Activated CD4-positive, alpha-beta T cell treated with anti-CD3 and anti-CD28 coated beads, Interleukin-2, amount 50 U/mL, for 48 hours (primary cell): ENCODE data around the gene OR6B2.
A peak's percentile ranks its signal among the peaks of the same experiment; 100 is the strongest.

ENCODE experiments used
- DNase-seq, 2 experiments: peaks; one replicate each; pipeline ENCODE4 v3.0.0-alpha.2; 2020

OR6B2 gene

DNA sequence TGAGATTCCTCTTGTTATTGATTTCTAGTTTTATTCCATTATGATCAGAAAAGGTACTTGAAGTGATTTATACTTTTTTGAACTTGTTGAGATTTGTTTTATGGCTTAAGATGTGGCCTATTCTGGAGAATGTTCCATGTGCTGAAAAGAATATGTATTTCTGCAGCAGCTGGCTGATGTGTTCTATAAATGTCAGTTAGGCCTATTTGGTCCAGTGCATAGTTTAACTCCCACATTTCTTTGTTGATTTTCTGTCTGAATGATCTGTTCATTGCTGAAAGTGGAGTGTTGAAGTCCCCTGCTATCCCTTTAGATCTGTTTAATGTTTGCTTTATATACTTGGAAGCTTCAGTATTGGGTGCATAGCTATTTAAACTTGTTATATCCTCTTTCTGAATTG is 7.1 kb upstream of the OR6B2 start:
- DNase-seq = no peak

DNA sequence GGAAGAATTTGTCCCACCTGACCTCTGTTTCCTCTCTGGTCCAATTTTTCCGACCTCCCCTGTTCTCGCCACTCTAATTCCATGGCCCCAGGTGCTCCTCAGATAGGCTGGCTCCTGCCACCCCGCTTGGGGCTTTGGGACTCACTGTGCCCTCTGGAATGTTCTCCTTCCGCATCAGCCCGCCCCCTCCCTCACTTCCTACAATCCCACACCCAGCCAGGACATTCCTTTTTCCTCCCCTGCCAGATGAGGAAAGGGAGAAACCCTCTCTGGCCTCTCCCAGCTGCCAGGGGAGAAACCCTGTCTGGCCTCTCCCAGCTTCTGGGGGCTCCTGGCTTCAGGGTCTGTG is 3.1 kb upstream of the OR6B2 start:
- DNase-seq = no peak

DNA sequence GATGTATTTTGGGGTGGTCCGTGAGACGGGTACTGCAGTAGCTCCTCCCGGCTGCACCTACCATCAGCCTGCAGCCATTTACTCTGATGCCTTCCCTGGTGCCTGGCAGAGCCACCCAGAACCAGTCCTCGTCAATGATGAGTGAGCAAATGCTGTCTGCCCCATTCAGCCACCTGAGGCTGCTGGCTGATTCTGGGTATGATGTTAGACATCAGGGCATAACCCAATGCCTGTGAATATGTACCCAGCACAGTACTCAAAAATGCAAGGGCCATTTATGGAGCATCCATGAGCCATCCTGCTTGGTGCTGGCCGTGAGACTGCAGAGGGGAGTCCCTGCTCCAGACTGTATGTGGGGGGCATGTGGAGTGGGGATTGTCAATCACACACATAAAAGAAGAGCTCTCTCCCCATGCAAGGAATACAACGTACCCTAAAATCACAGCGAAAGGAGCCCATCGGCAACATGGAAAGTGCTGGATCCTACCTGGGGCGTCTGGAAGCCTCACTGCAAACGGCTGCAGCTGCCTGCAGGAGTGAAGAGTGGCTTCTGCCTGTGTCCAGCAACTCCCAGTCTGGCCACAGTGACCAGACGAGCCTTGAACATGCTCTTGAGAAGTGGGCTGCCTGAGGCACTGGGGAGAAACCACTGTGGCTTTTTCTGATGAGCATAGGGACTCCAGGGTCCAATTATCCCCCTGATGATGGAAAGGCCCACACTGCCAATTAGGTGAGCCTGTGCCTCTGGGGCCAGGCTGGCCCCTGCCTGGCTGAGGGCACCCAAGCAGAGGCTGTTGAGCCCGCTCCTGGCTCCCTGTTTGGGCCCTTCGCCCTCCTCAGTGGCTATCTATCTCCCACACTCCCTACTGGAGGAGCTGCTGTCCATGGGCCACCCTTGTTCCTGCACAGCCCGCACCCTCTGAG is 2.4 kb upstream of the OR6B2 start:
- DNase-seq = no peak

DNA sequence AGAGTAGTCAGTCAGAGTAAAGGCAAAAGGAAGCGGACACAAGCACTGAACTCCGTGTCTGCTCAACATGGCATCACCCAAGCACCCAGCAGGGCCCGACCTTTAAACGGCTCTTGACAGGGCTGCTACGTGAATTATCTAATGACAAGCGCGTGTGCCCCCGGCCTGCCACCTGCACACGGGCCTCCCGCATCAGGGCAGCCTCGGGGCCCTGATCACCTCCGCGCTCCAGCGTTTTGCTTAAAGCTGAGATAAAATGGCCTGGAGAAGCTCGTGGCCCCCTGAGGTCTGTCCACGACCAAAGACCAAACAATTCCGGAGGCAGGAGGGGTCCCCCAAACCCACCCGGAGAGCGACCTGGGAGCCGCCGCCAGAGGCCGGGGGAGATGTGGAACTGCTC is 5.5 kb downstream of the OR6B2 start:
- DNase-seq = peak in 1 of 2 experiments; percentile 20

DNA sequence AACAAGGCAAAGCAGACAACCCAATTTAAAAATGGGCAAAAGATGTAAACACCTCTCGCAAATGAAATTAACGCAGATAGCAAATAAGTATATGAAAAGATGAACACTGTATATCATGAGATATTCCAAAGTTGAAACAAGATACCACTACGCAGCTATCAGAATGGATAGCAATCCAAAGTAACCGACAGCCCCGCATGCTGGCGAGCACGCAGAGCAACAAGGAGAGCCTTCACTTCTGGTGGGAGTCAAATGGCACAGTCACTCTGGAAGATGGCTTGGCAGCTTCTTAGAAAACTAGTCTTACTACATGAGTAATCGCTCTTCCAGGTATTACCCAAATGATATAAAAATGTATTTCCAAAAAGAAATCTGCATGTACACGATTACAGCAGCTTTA is 6.4 kb downstream of the OR6B2 start:
- DNase-seq = no peak

DNA sequence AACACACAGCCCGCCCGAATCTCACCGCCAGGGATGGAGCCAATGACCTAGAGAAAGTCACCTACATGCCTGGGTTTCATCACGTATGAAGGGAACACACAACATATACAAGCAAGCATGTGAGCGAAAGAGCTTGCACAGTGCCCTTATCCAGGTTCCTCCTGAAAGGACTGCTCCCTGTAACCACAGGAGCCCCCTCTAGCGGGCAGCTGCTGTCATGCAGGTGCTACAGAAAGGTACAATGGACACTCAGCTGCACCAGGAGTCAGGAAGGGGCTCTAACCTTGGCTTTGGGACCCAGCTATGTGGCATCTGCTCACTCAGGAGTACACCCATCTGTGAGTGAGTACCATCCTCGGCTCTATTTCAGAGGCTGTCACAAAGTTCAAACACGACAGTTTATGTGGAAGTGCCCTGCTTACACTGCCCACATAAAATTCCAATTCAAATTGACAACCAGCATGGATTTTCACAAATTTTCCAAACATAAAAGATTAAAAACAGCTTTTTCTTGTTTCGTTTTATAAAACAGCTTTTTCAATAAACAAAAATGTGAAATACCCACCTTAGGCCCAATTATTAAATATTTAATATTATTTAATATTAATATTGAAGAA is 8.6 kb downstream of the OR6B2 start:
- DNase-seq = peak; percentile 72 to 76

DNA sequence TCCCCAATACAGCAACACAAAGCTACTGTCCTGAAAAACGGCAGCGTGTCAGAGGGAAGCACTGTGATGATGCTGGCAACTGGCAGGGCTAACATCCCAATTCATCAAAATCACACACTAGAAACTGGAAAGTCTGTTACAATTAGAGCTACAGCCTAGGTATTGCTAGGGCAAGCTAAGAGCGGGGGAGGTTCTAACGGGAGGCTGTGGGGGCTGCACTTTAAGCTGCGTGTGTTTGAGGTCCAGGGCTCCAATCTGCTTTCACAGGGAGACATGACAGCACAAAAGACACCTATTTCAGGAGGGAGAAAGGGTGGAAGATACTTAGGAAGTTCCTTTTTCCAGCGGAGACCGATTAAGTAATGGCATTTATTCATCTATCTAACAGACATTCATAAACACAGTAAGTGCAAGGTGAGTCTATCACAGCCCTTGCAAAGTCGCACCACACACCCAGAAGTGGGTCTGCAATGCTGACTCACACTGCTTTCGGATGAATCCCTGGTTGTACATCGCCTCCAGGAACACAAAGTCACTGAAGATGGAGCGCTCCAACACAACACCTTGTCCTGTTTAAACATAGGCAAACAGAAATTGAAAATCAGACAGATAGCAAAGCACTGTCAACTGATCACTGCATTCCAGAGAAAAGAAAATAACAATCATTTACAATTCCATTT is 12.0 kb downstream of the OR6B2 start:
- no peak for DNase-seq

DNA sequence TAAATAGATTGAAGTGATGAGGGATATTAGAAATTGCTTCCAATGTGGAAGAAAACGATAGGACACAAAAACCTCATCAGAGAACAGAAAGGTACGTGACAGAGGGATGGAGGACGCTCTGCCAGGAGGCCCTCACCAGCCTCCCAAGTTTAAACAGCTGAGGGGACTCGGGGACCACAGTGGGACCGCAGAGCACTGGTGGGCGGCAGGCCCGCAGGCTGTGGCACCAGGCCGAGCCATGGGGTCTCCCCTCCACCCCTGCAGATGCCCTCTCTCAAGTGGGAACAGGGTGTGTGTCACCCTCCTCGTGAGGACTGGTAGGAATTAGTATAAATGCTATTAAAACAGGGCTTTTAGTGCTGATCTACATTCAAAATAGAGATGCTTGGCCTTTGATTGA is 15.9 kb downstream of the OR6B2 start:
- DNase-seq = no peak

DNA sequence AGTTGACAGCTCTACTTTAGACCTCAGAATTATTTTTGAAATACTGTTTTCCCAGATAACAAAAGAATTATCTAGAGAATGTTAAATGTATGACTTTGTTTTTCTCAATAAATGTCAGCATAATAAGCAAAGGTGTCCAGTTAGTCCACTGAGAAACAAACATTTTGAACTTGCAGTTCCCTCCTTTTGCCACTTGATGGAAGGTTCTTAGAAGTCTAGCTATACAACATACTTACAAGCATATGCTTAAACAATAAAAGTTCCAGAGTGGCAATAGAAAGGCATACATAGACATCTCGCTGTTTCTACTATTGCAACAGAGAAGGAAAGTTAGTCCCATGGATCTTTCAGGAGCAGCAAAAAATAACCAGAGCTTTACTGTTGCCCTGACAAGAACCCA is 16.9 kb downstream of the OR6B2 start:
- no peak for DNase-seq

DNA sequence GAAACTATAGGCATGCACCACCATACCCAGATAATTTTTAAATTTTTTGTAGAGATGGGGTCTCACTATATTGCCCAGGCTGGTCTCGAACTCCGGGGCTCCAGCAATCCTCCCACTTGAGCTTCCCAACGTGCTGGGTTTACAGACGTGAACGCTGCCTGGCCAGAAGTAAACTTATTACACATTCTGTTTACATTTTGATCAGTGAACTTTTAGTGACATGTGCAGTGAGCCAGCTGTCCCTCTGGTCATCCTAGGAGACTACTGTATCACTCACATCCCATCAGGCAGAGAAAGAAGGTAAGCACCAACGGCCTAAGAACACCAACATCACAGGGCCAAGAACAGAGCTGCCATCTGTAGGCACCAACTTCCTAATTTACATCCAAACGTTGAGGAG is 27.2 kb downstream of the OR6B2 start:
- no peak for DNase-seq

DNA sequence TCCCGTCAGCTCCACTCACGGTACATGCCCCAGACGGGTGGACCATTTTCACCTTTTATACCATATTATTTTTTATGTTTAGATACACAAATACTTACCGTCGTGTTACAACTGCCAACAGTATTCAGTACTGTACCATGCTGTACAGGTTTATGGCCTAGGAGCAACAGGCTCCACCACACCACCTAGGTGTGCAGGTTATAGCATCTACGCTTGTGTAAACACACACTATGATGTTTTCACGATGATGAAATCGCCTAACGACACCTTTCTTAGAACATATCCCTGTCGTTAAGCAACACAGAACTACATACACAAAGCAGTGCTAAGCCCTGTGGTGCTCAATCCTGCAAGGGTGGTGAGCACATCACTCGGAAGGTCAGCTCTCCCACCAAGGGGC is 29.6 kb downstream of the OR6B2 start:
- DNase-seq = no peak

DNA sequence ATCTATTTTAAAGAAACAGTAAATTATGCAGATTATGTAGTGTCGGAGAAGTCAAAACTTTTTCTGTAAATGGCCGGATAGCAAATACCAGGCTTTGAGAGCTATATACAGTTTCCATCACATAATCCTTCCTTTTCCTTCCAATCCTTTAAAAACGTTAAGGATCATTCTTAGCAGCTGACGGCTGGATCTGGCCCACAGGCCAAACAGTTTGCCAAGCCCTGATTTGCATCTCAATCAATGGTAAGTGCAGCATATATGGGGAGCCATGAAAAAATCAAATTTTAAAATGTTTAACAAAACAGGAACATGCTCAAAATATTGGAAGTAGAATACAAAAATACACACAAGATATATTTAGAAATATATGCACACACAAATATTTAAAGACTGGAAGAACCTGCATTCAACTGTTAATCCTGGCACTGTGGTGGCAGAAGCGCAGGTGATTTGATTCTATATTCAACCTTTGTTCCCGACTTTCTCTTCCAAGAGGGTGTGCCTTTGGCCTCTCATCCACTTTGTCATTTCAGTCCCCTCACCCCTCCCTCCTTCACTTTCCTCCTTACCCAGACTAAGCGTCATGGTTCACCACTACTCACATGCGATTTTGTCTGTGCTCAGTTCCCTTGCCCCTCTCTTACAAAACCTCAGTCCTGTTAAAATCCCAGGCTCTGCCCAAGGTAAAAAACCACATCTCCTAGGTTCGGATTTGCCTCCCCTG is 32.4 kb downstream of the OR6B2 start:
- DNase-seq = no peak

DNA sequence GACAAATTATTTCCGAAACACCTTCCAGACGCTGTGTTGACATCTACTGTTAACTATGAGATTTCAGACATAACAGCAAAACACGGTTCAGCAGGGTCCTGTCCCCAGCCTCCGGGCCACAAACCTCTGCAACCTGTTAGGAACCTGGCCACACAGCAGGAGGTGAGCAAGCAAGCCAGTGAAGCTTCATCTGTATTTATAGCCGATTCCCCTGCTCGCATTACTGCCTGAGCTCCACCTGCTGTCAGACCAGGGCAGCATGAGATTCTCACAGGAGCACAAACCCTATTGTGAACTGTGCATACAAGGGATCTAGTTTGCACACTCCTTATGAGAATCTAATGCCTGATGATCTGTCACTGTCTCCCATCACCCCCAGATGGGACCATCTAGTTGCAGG is 36.1 kb downstream of the OR6B2 start:
- no peak for DNase-seq

DNA sequence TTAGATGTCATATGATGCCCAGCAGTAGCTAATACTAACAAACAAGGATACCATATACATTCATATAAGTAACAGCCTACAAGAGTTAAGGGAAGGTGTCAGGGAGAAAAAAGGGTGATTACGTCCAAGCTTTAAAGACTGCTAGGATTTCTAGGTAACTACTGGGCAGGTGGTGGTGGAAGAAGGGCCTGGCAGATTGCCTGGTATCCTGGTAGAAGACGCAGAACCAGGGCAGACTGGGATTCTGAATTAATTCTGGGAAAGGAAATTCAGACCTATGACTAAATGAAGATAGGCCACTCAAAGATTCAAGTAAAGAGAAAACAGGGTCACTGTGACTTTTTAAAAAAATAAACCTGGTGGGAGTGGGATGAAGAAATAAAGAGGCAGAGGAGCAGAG is 36.9 kb downstream of the OR6B2 start:
- DNase-seq = no peak

DNA sequence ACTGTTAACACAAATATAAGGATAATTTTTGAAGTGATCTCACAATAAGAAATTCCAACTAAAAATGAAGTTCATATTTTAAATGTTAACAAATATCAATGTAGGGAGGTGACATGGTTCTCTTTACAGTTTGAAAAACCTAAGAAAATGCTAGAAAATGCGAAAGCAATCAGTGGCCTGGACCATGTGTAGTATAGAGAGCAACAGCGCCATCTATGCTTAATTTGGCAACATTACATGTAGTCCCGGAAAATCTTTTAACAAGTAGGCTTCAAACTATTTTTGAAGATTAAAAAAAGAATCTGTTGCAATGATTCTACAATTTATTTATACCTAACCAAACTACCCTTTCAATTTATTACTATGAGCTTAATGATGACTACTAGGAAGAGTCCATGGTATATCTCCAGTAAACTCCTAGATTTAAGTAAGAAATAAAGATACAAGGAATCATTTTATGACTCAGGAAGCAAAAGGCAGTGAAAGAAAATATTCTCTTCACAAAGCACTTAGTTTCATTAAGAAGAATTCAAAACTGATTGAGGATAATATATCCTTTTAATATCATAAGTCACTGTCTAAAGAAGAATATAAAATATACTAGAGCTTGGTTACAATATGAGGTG is 38.4 kb downstream of the OR6B2 start:
- no peak for DNase-seq

DNA sequence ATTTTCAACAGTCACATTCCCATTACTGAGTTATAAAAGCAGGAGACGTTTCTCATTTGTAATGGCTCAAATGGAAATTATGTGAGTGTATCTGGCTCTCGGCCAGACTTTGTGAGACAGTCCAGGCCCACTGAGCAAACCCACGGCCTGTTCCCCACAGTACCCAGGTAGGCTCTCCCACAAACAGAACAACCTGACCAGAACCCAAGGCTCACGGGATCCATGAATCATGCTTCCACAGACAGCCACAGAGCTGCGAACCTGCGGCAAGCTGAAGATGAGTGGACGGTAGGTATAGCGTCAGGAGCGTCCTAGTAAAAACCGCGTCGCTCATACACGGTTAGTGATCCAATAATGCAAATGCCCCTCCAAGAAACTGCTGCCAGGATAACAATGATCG is 39.3 kb downstream of the OR6B2 start:
- no peak for DNase-seq

DNA sequence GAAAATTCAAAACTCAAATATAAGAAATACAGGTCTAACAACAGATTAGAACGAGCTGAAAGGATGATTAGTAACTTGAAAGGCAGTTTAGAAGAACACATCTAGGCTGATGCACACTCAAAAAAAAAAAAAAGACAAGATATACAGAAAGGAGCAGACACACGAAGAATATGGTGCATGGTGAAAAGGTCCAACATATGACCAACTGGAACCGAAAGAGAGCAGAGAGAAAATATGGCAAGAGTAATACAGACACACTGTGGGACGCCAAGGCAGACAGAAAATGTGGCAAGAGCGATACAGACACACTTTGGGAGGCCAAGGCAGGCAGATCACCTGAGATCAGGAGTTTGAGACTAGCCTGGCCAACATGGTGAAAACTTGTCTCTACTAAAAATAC is 44.9 kb downstream of the OR6B2 start:
- DNase-seq = no peak

DNA sequence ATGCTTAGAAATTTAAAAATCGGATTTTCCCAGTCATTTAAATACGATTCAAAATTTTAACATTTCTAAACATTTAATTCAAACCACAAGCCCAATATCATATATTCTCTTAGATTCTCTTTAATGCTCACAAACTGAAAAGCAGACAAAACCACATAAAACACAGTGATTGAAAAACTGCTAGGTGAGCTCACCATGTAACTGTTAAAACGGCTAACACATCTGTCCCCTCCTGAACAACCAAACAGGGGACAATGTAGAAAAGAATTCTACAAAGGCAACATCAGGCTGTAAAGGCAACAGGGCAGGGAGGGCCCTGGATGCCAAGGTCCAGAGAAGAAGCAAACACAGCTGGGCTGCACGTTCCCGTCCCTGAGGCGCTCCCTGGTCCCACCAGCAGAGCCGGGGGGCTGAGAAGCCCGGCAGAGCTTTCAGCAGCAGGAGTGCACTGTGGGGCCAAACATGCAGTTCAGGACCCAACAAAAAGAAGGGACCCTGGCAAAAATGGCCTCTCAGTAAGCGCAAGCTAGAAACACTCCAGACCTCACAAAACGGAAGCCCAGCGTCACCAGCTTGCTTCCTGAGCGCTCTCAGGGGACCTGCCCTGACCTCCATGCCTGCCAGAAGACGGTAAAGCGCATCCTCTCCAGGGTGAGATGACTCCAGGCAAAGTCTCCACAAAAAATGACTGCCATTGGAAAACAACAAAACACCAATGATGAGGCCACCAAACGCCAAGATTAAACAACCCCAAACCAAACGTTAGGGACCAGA is 45.6 kb downstream of the OR6B2 start:
- DNase-seq = no peak

DNA sequence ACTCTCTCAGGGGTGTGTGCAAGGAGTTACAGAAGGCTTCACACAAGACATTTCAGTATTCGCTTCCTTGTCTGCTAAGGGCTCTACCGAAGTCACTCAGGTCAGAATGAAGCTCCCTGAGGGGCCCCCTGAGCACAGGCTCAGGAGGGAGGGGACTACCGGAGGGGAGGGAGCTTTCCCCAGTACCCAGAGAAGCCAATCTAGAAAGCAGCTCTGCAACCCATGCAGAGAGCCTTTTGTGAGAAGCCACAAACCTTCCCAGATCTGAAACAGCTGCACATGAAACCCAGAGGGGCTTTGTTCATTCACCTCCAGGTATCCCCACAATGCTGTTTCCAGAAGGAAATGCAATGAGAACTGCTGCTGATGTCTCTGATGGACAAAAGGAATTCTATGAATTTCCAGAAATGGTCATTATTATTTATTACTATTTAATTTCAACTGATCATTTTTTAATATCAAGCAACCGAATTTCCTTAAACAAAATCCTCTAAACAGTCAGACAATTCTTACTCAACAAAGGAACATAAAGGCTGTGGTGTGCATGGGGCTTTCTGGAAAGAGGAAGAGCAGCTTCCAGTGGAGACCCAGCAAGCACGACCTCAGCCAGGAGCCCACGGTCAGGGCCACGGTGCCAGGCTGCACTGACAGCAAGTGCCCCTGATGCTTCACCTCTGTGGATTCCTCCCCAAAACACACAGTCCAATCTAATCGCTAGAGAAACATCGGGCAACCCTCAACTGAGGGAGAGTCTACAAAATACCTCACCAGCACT is 47.0 kb downstream of the OR6B2 start:
- DNase-seq = no peak
